Measurements from ENCODE around the gene RELN.

RELN gene

GRCh38 chr7:103993551-103993950, 4.1 kb upstream of the RELN start:
- FAIRE-seq: no peak

GRCh38 chr7:103991406-103991805, 1.9 kb upstream of the RELN start:
- no peak for DNase-seq (ENCODE audit: extremely low spot score, insufficient read length, low read depth)
- FAIRE-seq: no peak

More at GRCh38 chr7:103993551-103993950, 4.1 kb upstream of the RELN start:
- no peak for DNase-seq (ENCODE audit: extremely low spot score, insufficient read length, low read depth)

- FAIRE-seq: no peak
- no peak for DNase-seq (ENCODE audit: extremely low spot score, insufficient read length, low read depth)
Observed at GRCh38 chr7:103990991-103991390, 1.5 kb upstream of the RELN start.

GRCh38 chr7:103989785-103990767, 618 bp upstream of the RELN start:
- DNase-seq (ENCODE audit: extremely low spot score, insufficient read length, low read depth): no peak
- no peak for FAIRE-seq

GRCh38 chr7:103988468-103989199, 824 bp downstream of the RELN start:
- FAIRE-seq (no peak), DNase-seq (ENCODE audit: extremely low spot score, insufficient read length, low read depth) (no peak)

GRCh38 chr7:103987451-103987850, 2.0 kb downstream of the RELN start:
- FAIRE-seq (no peak), DNase-seq (ENCODE audit: extremely low spot score, insufficient read length, low read depth) (no peak)

- no peak for FAIRE-seq
- DNase-seq (ENCODE audit: extremely low spot score, insufficient read length, low read depth): no peak
Observed at GRCh38 chr7:103985565-103986126, 3.8 kb downstream of the RELN start.

- FAIRE-seq (no peak), DNase-seq (ENCODE audit: extremely low spot score, insufficient read length, low read depth) (no peak)
Observed at GRCh38 chr7:103984050-103984449, 5.4 kb downstream of the RELN start.

GRCh38 chr7:103983201-103983977, 6.1 kb downstream of the RELN start:
- FAIRE-seq (no peak), DNase-seq (ENCODE audit: extremely low spot score, insufficient read length, low read depth) (no peak)

- DNase-seq (ENCODE audit: extremely low spot score, insufficient read length, low read depth) (no peak), FAIRE-seq (no peak)
Observed at GRCh38 chr7:103981003-103981423, 8.4 kb downstream of the RELN start.

GRCh38 chr7:103972779-103973434, 16.6 kb downstream of the RELN start:
- DNase-seq (ENCODE audit: extremely low spot score, insufficient read length, low read depth) (no peak), FAIRE-seq (no peak)

GRCh38 chr7:103967401-103967800, 22.1 kb downstream of the RELN start:
- no peak for FAIRE-seq
- no peak for DNase-seq (ENCODE audit: extremely low spot score, insufficient read length, low read depth)

GRCh38 chr7:103966593-103967277, 22.7 kb downstream of the RELN start:
- FAIRE-seq: no peak
- DNase-seq (ENCODE audit: extremely low spot score, insufficient read length, low read depth): no peak

GRCh38 chr7:103964269-103964668, 25.2 kb downstream of the RELN start:
- DNase-seq (ENCODE audit: extremely low spot score, insufficient read length, low read depth): no peak
- no peak for FAIRE-seq

GRCh38 chr7:103962070-103962469, 27.4 kb downstream of the RELN start:
- FAIRE-seq (no peak), DNase-seq (ENCODE audit: extremely low spot score, insufficient read length, low read depth) (no peak)

- no peak for DNase-seq (ENCODE audit: extremely low spot score, insufficient read length, low read depth)
- no peak for FAIRE-seq
Observed at GRCh38 chr7:103958284-103958818, 31.1 kb downstream of the RELN start.

- DNase-seq (ENCODE audit: extremely low spot score, insufficient read length, low read depth) (no peak), FAIRE-seq (no peak)
Observed at GRCh38 chr7:103955985-103956384, 33.5 kb downstream of the RELN start.

GRCh38 chr7:103952408-103952807, 37.0 kb downstream of the RELN start:
- FAIRE-seq (no peak), DNase-seq (ENCODE audit: extremely low spot score, insufficient read length, low read depth) (no peak)

- DNase-seq (ENCODE audit: extremely low spot score, insufficient read length, low read depth): no peak
Observed at GRCh38 chr7:103951311-103951710, 38.1 kb downstream of the RELN start.

More at GRCh38 chr7:103951311-103951710, 38.1 kb downstream of the RELN start:
- FAIRE-seq: no peak
